Fibroblast of mammary gland (primary cell): ENCODE data around the gene BFSP2.
"Not testable (repeated sequence)": the region's sequence is repeated elsewhere in the genome, so short reads cannot be mapped to it uniquely, and the experiment has no call there.

Experiments used
- DNase-seq: peaks from one replicate; pipeline ENCODE4 v3.0.0-alpha.2; 2010; ENCODE audit warnings: low read depth
- H3K4me3 ChIP-seq: 2 replicates; pipeline ENCODE4 v1.5.1; 2011; ENCODE audit warnings: low read depth, mild to moderate bottlenecking, low read length, moderate library complexity; ENCODE audit not compliant: control insufficient read depth
- CTCF ChIP-seq: conservative IDR thresholded peaks from 2 replicates; pipeline ENCODE4 v1.5.1; 2011; ENCODE audit warnings: low read depth, low read length, inconsistent platforms; ENCODE audit not compliant: control insufficient read depth, insufficient read depth

Gene BFSP2

GRCh38 chr3:133490468-133491351, 90.9 kb downstream of the BFSP2 start:
- DNase-seq, result no peak
- no peak for TF ChIP-seq CTCF
- H3K4me3 ChIP-seq, result no peak overlapping the region

- no peak for DNase-seq
- no peak for TF ChIP-seq CTCF
- H3K4me3 ChIP-seq, result no peak overlapping the region
These were observed 91.7 kb downstream of the BFSP2 start for GRCh38 chr3:133491481-133492059.

GRCh38 chr3:133492159-133492741, 92.4 kb downstream of the BFSP2 start:
- DNase-seq, result no peak
- no peak overlapping the region for H3K4me3 ChIP-seq
- TF ChIP-seq CTCF, result no peak

- H3K4me3 ChIP-seq, result no peak overlapping the region
- peak; percentile 23 for DNase-seq
- TF ChIP-seq CTCF, result peak; percentile 41
These were observed 94.6 kb downstream of the BFSP2 start for GRCh38 chr3:133494469-133494868.

- H3K4me3 ChIP-seq, DNase-seq: not testable (repeated sequence)
These were observed 102.7 kb downstream of the BFSP2 start for GRCh38 chr3:133502542-133502941.

- DNase-seq, result no peak
- H3K4me3 ChIP-seq, result no peak overlapping the region
- TF ChIP-seq CTCF, result no peak
These were observed 103.6 kb downstream of the BFSP2 start for GRCh38 chr3:133503409-133503808.

- DNase-seq, result no peak
- no peak overlapping the region for H3K4me3 ChIP-seq
- TF ChIP-seq CTCF, result no peak
These were observed 104.9 kb downstream of the BFSP2 start for GRCh38 chr3:133504736-133505135.
